ENCODE data around the gene RACGAP1.
A peak's percentile ranks its signal among the peaks of the same experiment; 100 is the strongest.

Gene RACGAP1

DNA sequence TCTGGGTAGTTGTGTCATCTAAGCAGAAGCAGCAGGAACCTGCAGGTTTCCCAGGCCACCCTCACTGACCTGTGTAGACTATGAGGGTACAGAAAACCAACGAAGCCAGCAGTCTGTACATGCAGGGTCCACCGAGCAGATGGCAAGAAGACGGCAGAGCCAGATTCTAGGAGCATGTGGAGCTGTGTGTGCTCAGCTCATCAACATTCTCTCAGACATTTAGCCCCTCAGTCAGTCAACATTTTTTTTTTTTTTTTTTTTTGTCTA is 24.8 kb upstream of the RACGAP1 start:
- H3K4me2 ChIP-seq (ENCODE audit: low read length), result no peak overlapping the region
- peaks cover 6 to 8% of the 10 kb centered on the region in 2 experiments for H3K4me1 ChIP-seq (ENCODE audit: control insufficient read depth in 1 of 2, insufficient read depth in 2 of 2, low read length in 2 of 2)
- no CpG with 5 or more reads among the region's 3 CpGs for WGBS (ENCODE audit: extremely low coverage, insufficient coverage, insufficient read length)
- no peak overlapping the region for H2BK120ac ChIP-seq (ENCODE audit: insufficient read depth, low read length, poor library complexity)
- H4K91ac ChIP-seq (ENCODE audit: low read depth, low read length), result no peak overlapping the region
- no peak overlapping the region for H2AFZ ChIP-seq (ENCODE audit: insufficient read depth, low read length, poor library complexity)
- no peak for DNase-seq
- no peaks in the 10 kb centered on the region for H3K9me3 ChIP-seq (ENCODE audit: insufficient read depth, low read depth, low read length)
- no peaks in the 10 kb centered on the region for H3K79me2 ChIP-seq (ENCODE audit: control insufficient read depth, insufficient read depth, low read length, poor library complexity)
- no peak overlapping the region for H3K4me3 ChIP-seq (ENCODE audit: low read depth, low read length)
- H3K27ac ChIP-seq (ENCODE audit: low read depth, low read length), result no peak overlapping the region
- H3K18ac ChIP-seq (ENCODE audit: low read length), result no peak overlapping the region
- H3K79me1 ChIP-seq (ENCODE audit: low read length), result no peaks in the 10 kb centered on the region
- H3K27me3 ChIP-seq (ENCODE audit: insufficient read depth, low read length), result no peaks in the 10 kb centered on the region
- no peak overlapping the region for H4K8ac ChIP-seq (ENCODE audit: low read depth, low read length)
- no peak overlapping the region for H3K4ac ChIP-seq (ENCODE audit: low read depth, low read length)
- no peak overlapping the region for H2BK5ac ChIP-seq (ENCODE audit: low read depth, low read length, poor library complexity)
- H3K9ac ChIP-seq (ENCODE audit: low read length), result no peak overlapping the region
- H4K12ac ChIP-seq (ENCODE audit: low read depth, low read length), result no peak overlapping the region
- no peak overlapping the region for H3K14ac ChIP-seq (ENCODE audit: low read length)
- H2AK5ac ChIP-seq (ENCODE audit: low read length), result no peak overlapping the region
- H2BK12ac ChIP-seq (ENCODE audit: low read length), result no peak overlapping the region
- no peaks in the 10 kb centered on the region for H3K36me3 ChIP-seq (ENCODE audit: control insufficient read depth in 1 of 2, insufficient read depth in 2 of 2, low read length in 2 of 2)
- no peak overlapping the region for H3K23ac ChIP-seq (ENCODE audit: low read length)

DNA sequence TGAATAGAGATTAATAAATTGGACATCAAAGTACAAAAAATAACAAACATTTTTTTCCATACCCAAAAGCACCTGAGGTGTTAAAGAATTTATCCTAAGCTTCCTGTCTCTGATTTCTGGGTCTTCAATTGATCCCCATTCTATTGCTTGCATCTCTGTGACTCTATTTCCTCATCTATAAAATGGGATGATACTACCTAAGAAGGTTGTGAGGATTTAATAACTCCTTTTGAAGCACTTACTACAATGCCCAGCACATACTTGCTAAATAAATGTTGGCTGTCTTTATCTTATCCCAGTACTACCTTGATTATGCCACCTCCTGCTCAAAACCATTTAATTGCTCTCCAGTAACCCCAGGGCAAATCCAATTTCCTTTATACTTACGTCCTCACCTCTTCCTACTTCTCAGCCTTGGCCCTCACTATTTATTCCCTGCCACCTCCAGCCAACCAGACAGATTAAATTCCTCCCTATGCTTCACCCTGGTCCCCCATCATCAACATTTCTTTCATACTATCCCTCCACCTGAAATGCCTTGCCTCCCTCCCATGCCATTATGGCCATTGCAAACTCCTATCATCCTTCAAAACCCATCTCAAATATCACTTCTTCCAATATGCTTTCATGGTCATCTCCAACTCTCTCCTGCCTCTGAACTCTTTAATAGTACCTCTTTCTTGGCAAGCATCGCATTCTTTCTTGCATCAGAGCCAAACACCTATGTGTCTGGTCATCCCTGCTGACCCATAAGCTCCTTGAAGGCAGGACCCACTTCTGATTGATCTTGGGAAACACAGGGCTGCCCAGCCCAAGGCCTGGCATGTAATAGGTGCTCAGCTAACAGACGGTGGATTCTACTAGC is 24.2 kb upstream of the RACGAP1 start:
- no peak overlapping the region for H3K14ac ChIP-seq (ENCODE audit: low read length)

DNA sequence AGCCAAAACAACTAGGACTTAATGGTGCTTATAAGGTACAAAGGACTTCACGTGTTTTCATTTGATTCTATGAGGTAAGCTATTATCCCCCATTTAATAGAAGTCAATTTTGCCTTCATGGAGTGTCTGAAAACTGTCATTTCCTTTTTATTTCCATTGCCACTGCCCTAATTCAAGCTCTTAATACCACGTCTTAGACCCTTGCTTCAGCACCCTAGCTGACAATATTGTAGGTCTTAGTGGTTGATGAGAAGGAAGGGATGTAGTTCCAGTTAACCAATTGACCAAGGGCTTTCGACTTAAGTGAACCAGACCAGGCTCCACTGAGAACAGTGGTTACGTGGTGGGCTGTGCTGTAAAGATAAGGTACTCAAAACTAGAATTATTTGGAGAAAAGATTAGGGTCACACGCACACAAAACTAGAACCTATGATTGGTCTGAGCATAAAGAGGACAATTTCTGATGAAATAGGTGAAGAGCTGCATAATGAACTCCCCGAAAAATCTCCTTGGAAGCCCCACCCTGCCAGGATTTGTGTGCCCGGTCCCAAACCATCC is 22.5 kb upstream of the RACGAP1 start:
- Histone ChIP-seq H3K18ac (ENCODE audit: low read length) (no peak overlapping the region), H3K9me3 (ENCODE audit: insufficient read depth, low read depth, low read length) (no peaks in the 10 kb centered on the region), H3K4me2 (ENCODE audit: low read length) (no peak overlapping the region), H4K8ac (ENCODE audit: low read depth, low read length) (no peak overlapping the region), H3K79me1 (ENCODE audit: low read length) (no peaks in the 10 kb centered on the region), H3K79me2 (ENCODE audit: control insufficient read depth, insufficient read depth, low read length, poor library complexity) (no peaks in the 10 kb centered on the region), H2BK12ac (ENCODE audit: low read length) (no peak overlapping the region), H3K14ac (ENCODE audit: low read length) (no peak overlapping the region), H3K36me3 (ENCODE audit: control insufficient read depth in 1 of 2, insufficient read depth in 2 of 2, low read length in 2 of 2) (no peaks in the 10 kb centered on the region), H4K91ac (ENCODE audit: low read depth, low read length) (no peak overlapping the region), H3K4me3 (ENCODE audit: low read depth, low read length) (no peak overlapping the region), H3K4me1 (ENCODE audit: control insufficient read depth in 1 of 2, insufficient read depth in 2 of 2, low read length in 2 of 2) (peaks cover 6 to 8% of the 10 kb centered on the region in 2 experiments), H3K9ac (ENCODE audit: low read length) (no peak overlapping the region), H2AFZ (ENCODE audit: insufficient read depth, low read length, poor library complexity) (no peak overlapping the region), H3K27ac (ENCODE audit: low read depth, low read length) (no peak overlapping the region), H2BK120ac (ENCODE audit: insufficient read depth, low read length, poor library complexity) (no peak overlapping the region), H3K4ac (ENCODE audit: low read depth, low read length) (no peak overlapping the region), H2AK5ac (ENCODE audit: low read length) (no peak overlapping the region), H3K27me3 (ENCODE audit: insufficient read depth, low read length) (no peaks in the 10 kb centered on the region), H2BK5ac (ENCODE audit: low read depth, low read length, poor library complexity) (no peak overlapping the region), H3K23ac (ENCODE audit: low read length) (no peak overlapping the region), H4K12ac (ENCODE audit: low read depth, low read length) (no peak overlapping the region)
- WGBS (ENCODE audit: extremely low coverage, insufficient coverage, insufficient read length), result no CpG with 5 or more reads among the region's 7 CpGs
- no peak for DNase-seq

More for the DNA sequence above, 24.2 kb upstream of the RACGAP1 start:
- no peaks in the 10 kb centered on the region for H3K36me3 ChIP-seq (ENCODE audit: control insufficient read depth in 1 of 2, insufficient read depth in 2 of 2, low read length in 2 of 2)
- H3K18ac ChIP-seq (ENCODE audit: low read length), result no peak overlapping the region
- H3K79me1 ChIP-seq (ENCODE audit: low read length), result no peaks in the 10 kb centered on the region
- H3K4ac ChIP-seq (ENCODE audit: low read depth, low read length), result no peak overlapping the region
- H2AK5ac ChIP-seq (ENCODE audit: low read length), result no peak overlapping the region
- H3K9me3 ChIP-seq (ENCODE audit: insufficient read depth, low read depth, low read length), result no peaks in the 10 kb centered on the region
- no peak overlapping the region for H4K12ac ChIP-seq (ENCODE audit: low read depth, low read length)
- WGBS (ENCODE audit: extremely low coverage, insufficient coverage, insufficient read length), result no CpG with 5 or more reads among the region's 3 CpGs
- peak; percentile 37 to 46 for DNase-seq
- no peak overlapping the region for H2AFZ ChIP-seq (ENCODE audit: insufficient read depth, low read length, poor library complexity)
- H2BK12ac ChIP-seq (ENCODE audit: low read length), result no peak overlapping the region
- H4K8ac ChIP-seq (ENCODE audit: low read depth, low read length), result no peak overlapping the region
- H3K27ac ChIP-seq (ENCODE audit: low read depth, low read length), result no peak overlapping the region
- H4K91ac ChIP-seq (ENCODE audit: low read depth, low read length), result no peak overlapping the region
- no peak overlapping the region for H2BK5ac ChIP-seq (ENCODE audit: low read depth, low read length, poor library complexity)
- H3K23ac ChIP-seq (ENCODE audit: low read length), result no peak overlapping the region
- H3K27me3 ChIP-seq (ENCODE audit: insufficient read depth, low read length), result no peaks in the 10 kb centered on the region
- H3K9ac ChIP-seq (ENCODE audit: low read length), result no peak overlapping the region
- H3K4me1 ChIP-seq (ENCODE audit: control insufficient read depth in 1 of 2, insufficient read depth in 2 of 2, low read length in 2 of 2), result peaks cover 6 to 8% of the 10 kb centered on the region in 2 experiments
- H2BK120ac ChIP-seq (ENCODE audit: insufficient read depth, low read length, poor library complexity), result no peak overlapping the region
- H3K79me2 ChIP-seq (ENCODE audit: control insufficient read depth, insufficient read depth, low read length, poor library complexity), result no peaks in the 10 kb centered on the region
- H3K4me3 ChIP-seq (ENCODE audit: low read depth, low read length), result no peak overlapping the region
- no peak overlapping the region for H3K4me2 ChIP-seq (ENCODE audit: low read length)

DNA sequence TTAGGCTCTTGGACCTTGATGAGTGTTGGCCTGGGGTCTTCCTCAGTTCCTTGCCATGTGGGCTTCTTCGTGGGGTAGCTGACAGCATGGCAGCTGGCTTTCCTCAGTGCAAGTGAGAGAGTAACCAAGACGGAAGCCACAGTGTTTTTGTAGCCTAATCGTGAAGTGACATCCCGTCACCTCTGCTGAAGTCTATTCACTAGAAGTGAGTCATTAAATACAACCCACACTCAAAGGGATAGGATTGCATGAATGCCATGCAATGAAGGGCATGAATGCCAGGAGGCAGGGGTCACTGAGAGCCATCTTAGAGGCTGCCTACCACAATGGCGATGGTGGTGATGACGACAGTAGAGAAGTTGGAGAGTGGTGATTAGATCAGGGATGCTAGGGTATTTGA is 18.6 kb upstream of the RACGAP1 start:
- no peaks in the 10 kb centered on the region for H3K79me2 ChIP-seq (ENCODE audit: control insufficient read depth, insufficient read depth, low read length, poor library complexity)
- no peak overlapping the region for H2BK120ac ChIP-seq (ENCODE audit: insufficient read depth, low read length, poor library complexity)
- no peak overlapping the region for H2BK12ac ChIP-seq (ENCODE audit: low read length)
- no peaks in the 10 kb centered on the region for H3K36me3 ChIP-seq (ENCODE audit: control insufficient read depth in 1 of 2, insufficient read depth in 2 of 2, low read length in 2 of 2)
- H3K4me2 ChIP-seq (ENCODE audit: low read length), result no peak overlapping the region
- H4K12ac ChIP-seq (ENCODE audit: low read depth, low read length), result no peak overlapping the region
- no peaks in the 10 kb centered on the region for H3K27me3 ChIP-seq (ENCODE audit: insufficient read depth, low read length)
- H4K91ac ChIP-seq (ENCODE audit: low read depth, low read length), result no peak overlapping the region
- no peak overlapping the region for H3K14ac ChIP-seq (ENCODE audit: low read length)
- no peak overlapping the region for H3K4me3 ChIP-seq (ENCODE audit: low read depth, low read length)
- no peak overlapping the region for H3K27ac ChIP-seq (ENCODE audit: low read depth, low read length)
- H2AK5ac ChIP-seq (ENCODE audit: low read length), result no peak overlapping the region
- no peak overlapping the region for H3K9ac ChIP-seq (ENCODE audit: low read length)
- H3K9me3 ChIP-seq (ENCODE audit: insufficient read depth, low read depth, low read length), result no peaks in the 10 kb centered on the region
- peaks cover 0 to 3% of the 10 kb centered on the region in 2 experiments for H3K4me1 ChIP-seq (ENCODE audit: control insufficient read depth in 1 of 2, insufficient read depth in 2 of 2, low read length in 2 of 2)
- no peak overlapping the region for H2BK5ac ChIP-seq (ENCODE audit: low read depth, low read length, poor library complexity)
- no peaks in the 10 kb centered on the region for H3K79me1 ChIP-seq (ENCODE audit: low read length)
- no peak overlapping the region for H2AFZ ChIP-seq (ENCODE audit: insufficient read depth, low read length, poor library complexity)
- H3K18ac ChIP-seq (ENCODE audit: low read length), result no peak overlapping the region
- no peak overlapping the region for H3K4ac ChIP-seq (ENCODE audit: low read depth, low read length)
- no CpG with 5 or more reads among the region's 6 CpGs for WGBS (ENCODE audit: extremely low coverage, insufficient coverage, insufficient read length)
- H4K8ac ChIP-seq (ENCODE audit: low read depth, low read length), result no peak overlapping the region
- no peak overlapping the region for H3K23ac ChIP-seq (ENCODE audit: low read length)
- no peak for DNase-seq

Data from trophoblast cell (in vitro differentiated cells and primary cell).